ENCODE measurements around the gene CLIP3.
"Not testable (repeated sequence)": the region's sequence is repeated elsewhere in the genome, so short reads cannot be mapped to it uniquely, and the experiment has no call there.

DNA sequence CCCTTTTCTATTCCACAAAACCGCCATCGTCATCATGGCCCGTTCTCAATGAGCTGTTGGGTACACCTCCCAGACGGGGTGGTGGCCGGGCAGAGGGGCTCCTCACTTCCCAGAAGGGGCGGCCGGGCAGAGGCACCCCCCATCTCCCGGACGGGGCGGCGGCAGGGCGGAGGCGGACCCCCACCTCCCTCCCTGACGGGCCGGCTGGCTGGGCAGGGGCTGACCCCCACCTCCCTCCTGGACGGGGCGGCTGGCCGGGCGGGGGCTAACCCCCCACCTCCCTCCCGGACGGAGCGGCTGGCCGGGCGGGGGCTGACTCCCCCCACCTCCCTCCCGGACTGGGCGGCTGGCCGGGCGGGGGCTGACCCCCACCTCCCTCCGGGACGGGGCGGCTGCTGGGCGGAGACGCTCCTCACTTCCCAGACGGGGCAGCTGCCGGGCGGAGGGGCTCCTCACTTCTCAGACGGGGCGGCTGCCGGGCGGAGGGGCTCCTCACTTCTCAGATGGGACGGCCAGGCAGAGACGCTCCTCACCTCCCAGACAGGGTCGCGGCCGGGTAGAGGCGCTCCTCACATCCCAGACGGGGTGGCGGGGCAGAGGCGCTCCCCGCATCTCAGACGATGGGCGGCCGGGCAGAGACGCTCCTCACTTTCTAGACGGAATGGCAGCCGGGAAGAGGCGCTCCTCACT, 36.3 kb upstream of the CLIP3 start:
- not testable (repeated sequence) for TF ChIP-seq POLR2A (IDR thresholded peaks at IDR 0.05; ENCODE audit: borderline replicate concordance, extremely low read depth, insufficient read depth, insufficient read length); CTCF (IDR thresholded peaks at IDR 0.05 in 2 of 3, conservative IDR thresholded peaks at IDR 0.05 in 1 of 3; ENCODE audit: borderline replicate concordance in 1 of 3, insufficient read depth in 1 of 3, low read depth in 2 of 3, low read length in 2 of 3); ZNF274 (IDR thresholded peaks at IDR 0.05; ENCODE audit: low read depth, low read length); EGR1 (IDR thresholded peaks at IDR 0.05; ENCODE audit: low read depth); RAD21 (IDR thresholded peaks at IDR 0.05; ENCODE audit: low read depth); SP1 (IDR thresholded peaks at IDR 0.05; ENCODE audit: low read depth)

All from HCT116 (cell line).